Suprapubic skin (tissue), 4 donors: ENCODE data around the gene CNTNAP3B.
"Not testable (repeated sequence)": the region's sequence is repeated elsewhere in the genome, so short reads cannot be mapped to it uniquely, and the experiment has no call there.

ENCODE experiments used
- CTCF ChIP-seq, 2 donors: fragments of 200-600 bp in 1 of 2; fragments of 450-650 bp in 1 of 2; sonication (generic) in 1 of 2; IDR thresholded peaks; one replicate each; pipeline ENCODE4 v1.5.1; 2016 to 2019; ENCODE audit warnings: antibody characterized with exemption in 2 of 2, mild to moderate bottlenecking in 1 of 2, moderate library complexity in 1 of 2
- EP300 ChIP-seq: sonication (generic); formaldehyde crosslinking; IDR thresholded peaks from one replicate; pipeline ENCODE4 v1.6.1; 2017; ENCODE audit warnings: antibody characterized with exemption
- POLR2A ChIP-seq, 2 donors: fragments of 450-650 bp; IDR thresholded peaks; one replicate each; pipeline ENCODE4 v1.6.1; 2017; ENCODE audit warnings: antibody characterized with exemption in 2 of 2, mild to moderate bottlenecking in 2 of 2, moderate library complexity in 2 of 2
- POLR2AphosphoS5 ChIP-seq, 3 donors: sonication (generic); formaldehyde crosslinking; IDR thresholded peaks; one replicate each; pipeline ENCODE4 v1.6.1; 2017; ENCODE audit warnings: antibody characterized with exemption in 3 of 3

DNA sequence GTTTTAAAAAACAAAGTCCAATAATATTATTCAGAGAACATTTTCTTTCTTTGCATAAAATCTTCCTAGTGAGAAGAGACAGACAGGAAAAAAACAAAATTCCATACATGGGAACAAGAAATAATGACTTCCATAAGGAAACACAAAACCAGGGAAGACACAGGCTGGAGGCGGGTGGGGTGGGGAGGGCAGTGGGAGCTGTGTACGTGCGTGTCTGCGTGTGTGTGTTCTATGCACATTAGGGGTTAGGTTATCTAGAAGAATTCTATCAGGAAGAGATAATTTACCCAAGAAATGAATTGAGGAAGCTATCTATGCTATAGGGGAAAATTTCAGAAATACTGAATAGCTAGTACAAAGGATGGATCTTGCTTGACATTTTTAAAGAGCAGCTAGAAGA lies 58.2 kb downstream of the CNTNAP3B start:
- not testable (repeated sequence) for TF ChIP-seq CTCF (IDR thresholded peaks at IDR 0.05); POLR2A (IDR thresholded peaks at IDR 0.05); POLR2AphosphoS5 (IDR thresholded peaks at IDR 0.05); EP300
